ENCODE measurements around the gene PIGC. TPM values are rescaled to one million over a fixed set of nuclear protein-coding genes. Genes with fewer than 3 reads are reported as not detected.

PIGC gene
- total RNA-seq, 4 donors from 2014 or later: 23.3 to 26.3 (median 25.8) TPM

DNA sequence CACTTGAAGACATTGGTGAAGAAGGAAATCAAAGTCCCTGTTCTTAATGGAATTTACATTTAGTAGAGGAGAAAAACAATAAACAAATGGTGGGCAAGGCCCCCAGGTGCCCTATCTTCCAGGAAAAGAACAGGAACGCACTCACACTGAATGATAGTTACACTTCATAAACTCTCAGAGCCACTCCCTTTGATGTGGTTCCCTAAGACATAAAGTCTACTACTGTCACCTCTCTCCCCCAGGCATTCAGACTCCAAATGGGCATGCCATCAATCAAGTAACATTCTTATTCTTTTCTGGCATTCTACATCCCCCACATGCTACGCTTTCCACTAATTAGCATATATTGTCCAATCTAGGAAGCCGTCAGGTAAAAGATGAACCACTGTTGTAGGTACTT, 36.6 kb upstream of the PIGC start:
- no peak for TF ChIP-seq POLR2A (IDR thresholded peaks at IDR 0.05)
- no peak for TF ChIP-seq EP300 (IDR thresholded peaks at IDR 0.05)
- no peak for TF ChIP-seq POLR2AphosphoS5 (IDR thresholded peaks at IDR 0.05)
- TF ChIP-seq, protein P1, sequence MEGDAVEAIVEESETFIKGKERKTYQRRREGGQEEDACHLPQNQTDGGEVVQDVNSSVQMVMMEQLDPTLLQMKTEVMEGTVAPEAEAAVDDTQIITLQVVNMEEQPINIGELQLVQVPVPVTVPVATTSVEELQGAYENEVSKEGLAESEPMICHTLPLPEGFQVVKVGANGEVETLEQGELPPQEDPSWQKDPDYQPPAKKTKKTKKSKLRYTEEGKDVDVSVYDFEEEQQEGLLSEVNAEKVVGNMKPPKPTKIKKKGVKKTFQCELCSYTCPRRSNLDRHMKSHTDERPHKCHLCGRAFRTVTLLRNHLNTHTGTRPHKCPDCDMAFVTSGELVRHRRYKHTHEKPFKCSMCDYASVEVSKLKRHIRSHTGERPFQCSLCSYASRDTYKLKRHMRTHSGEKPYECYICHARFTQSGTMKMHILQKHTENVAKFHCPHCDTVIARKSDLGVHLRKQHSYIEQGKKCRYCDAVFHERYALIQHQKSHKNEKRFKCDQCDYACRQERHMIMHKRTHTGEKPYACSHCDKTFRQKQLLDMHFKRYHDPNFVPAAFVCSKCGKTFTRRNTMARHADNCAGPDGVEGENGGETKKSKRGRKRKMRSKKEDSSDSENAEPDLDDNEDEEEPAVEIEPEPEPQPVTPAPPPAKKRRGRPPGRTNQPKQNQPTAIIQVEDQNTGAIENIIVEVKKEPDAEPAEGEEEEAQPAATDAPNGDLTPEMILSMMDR (IDR thresholded peaks at IDR 0.05): no peak
- no peak overlapping the region for H3K27ac ChIP-seq
- no peaks in the 10 kb centered on the region for H3K27me3 ChIP-seq
- H3K9me3 ChIP-seq: no peaks in the 10 kb centered on the region
- 80 to 94% methylated on average over 2 to 3 of the region's 3 CpGs for WGBS, 2 donors (ENCODE audit: low coverage in 1 of 2)
- no peak overlapping the region for H3K4me3 ChIP-seq
- H3K36me3 ChIP-seq: no peaks in the 10 kb centered on the region
- ATAC-seq: no peak
- peaks cover 0 to 10% (median 0%) of the 10 kb centered on the region in 3 donors for H3K4me1 ChIP-seq

DNA sequence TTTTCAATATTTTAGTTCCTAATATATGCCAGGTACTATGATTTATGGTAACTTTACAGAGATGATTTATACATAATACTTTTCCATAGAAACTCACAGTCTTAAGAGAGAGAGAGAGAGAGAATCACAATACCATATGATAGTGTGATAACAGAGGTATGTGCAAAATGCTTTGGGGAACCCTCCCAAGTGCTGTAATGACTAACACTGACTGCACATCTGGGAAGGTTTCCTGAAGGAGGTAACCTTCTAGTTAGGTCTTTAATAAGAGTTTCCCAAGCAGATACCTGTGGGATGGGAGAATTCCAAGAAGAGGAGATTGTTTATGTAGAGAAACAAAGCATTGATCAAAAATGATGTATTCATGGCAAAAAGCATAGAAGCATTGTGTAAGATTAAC, 34.6 kb upstream of the PIGC start:
- no peak for ATAC-seq
- H3K9me3 ChIP-seq: no peaks in the 10 kb centered on the region
- H3K4me1 ChIP-seq: peaks cover 0 to 18% (median 0%) of the 10 kb centered on the region in 3 donors
- TF ChIP-seq, protein P1 (IDR thresholded peaks at IDR 0.05): no peak
- TF ChIP-seq POLR2AphosphoS5 (IDR thresholded peaks at IDR 0.05) (no peak), EP300 (IDR thresholded peaks at IDR 0.05) (no peak), POLR2A (IDR thresholded peaks at IDR 0.05) (no peak)
- no peaks in the 10 kb centered on the region for H3K36me3 ChIP-seq
- H3K27me3 ChIP-seq: no peaks in the 10 kb centered on the region
- no peak overlapping the region for H3K27ac ChIP-seq
- H3K4me3 ChIP-seq: no peak overlapping the region

DNA sequence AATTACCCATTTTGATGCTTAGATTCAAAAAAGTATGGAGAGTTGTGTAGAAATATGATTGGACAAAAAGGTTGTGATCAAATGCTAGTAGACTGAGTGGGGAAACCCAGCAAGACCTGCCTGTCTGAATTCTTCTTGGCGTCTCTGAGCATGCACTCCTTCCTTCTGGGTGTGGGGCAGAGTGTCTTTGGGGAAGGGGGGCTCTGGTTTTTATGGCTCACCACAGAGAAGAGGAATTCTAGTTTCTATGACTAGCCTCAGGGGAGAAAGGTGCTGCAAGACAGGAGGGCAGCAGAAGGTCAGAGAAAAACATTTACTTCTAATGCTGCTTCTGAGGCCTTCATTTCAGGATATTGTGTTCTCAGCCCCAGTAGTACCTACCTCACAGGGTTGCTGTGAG, 33.9 kb upstream of the PIGC start:
- no peak for ATAC-seq
- TF ChIP-seq EP300 (IDR thresholded peaks at IDR 0.05): no peak
- 71 to 75% methylated on average over 1 of the region's 1 CpG for WGBS, 2 donors (ENCODE audit: low coverage in 1 of 2)

DNA sequence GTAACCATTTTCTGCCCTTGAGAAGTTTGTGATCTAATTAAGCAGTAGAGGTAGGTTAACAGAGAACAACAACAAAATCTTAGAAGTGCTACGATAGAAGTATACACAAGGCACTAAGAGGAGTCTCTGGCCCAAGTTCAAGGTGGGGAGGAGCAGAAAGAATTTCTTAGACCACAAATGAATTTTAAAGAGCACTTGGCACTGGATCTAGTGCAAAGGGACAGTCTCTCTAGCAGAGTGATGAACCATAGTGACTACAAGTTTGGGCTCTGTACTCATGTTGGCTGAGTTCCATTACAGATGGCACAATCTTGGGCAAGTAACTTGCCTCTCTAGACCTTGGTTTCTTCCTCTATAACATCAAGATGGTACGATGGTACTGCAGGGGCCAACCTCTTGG, 33.3 kb upstream of the PIGC start:
- H3K9me3 ChIP-seq: no peaks in the 10 kb centered on the region
- TF ChIP-seq POLR2AphosphoS5 (IDR thresholded peaks at IDR 0.05) (no peak), POLR2A (IDR thresholded peaks at IDR 0.05) (no peak), EP300 (IDR thresholded peaks at IDR 0.05) (no peak)
- TF ChIP-seq, protein P1 (IDR thresholded peaks at IDR 0.05): no peak
- ATAC-seq: no peak
- H3K4me1 ChIP-seq: peaks cover 0 to 20% (median 0%) of the 10 kb centered on the region in 3 donors
- no peak overlapping the region for H3K4me3 ChIP-seq
- H3K27ac ChIP-seq: no peak overlapping the region
- 70 to 83% methylated on average over 2 of the region's 2 CpGs for WGBS, 2 donors (ENCODE audit: low coverage in 1 of 2)
- H3K36me3 ChIP-seq: no peaks in the 10 kb centered on the region
- H3K27me3 ChIP-seq: no peaks in the 10 kb centered on the region

More for the DNA sequence above, 33.9 kb upstream of the PIGC start:
- peaks cover 0 to 20% (median 0%) of the 10 kb centered on the region in 3 donors for H3K4me1 ChIP-seq
- no peaks in the 10 kb centered on the region for H3K9me3 ChIP-seq
- H3K4me3 ChIP-seq: no peak overlapping the region
- H3K27ac ChIP-seq: no peak overlapping the region
- no peaks in the 10 kb centered on the region for H3K36me3 ChIP-seq
- H3K27me3 ChIP-seq: no peaks in the 10 kb centered on the region

DNA sequence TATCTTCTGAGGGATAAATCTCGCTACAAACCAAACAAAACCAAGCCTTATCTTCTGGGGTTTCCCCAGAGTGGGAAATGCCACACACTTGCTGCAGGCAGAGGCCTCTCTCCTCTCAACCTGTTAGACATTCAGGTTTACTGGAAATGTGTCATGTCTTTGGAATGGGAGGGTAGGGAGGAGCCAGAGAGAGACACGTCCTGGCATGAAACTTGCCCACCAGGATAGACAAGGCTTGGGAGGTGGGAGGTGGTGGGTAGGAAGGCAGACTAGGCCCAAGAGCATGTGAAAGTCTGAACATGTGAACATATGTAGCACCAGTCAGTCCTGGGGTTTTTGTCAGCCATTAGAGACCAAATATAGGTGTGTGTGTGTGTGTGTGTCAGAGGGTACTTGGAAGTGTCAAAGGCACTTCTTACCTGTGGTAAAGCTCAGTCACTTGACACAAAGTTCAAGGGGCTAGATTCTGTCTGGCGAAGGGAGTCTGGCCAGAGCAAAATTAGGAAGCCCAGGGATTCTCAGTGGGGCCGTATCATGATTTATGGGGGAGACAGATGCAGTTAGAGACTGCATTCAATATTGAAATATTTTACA, 32.4 kb upstream of the PIGC start:
- H3K27ac ChIP-seq: no peak overlapping the region
- no peak for TF ChIP-seq POLR2AphosphoS5 (IDR thresholded peaks at IDR 0.05)
- no peak for TF ChIP-seq POLR2A (IDR thresholded peaks at IDR 0.05)
- TF ChIP-seq, protein P1 (IDR thresholded peaks at IDR 0.05): no peak
- TF ChIP-seq EP300 (IDR thresholded peaks at IDR 0.05): no peak
- H3K4me1 ChIP-seq: peaks cover 0 to 20% (median 0%) of the 10 kb centered on the region in 3 donors
- no peaks in the 10 kb centered on the region for H3K36me3 ChIP-seq
- 67 to 93% methylated on average over 3 of the region's 4 CpGs for WGBS, 2 donors (ENCODE audit: low coverage in 1 of 2)
- H3K4me3 ChIP-seq: no peak overlapping the region
- no peak for ATAC-seq
- H3K9me3 ChIP-seq: no peaks in the 10 kb centered on the region
- no peaks in the 10 kb centered on the region for H3K27me3 ChIP-seq

All from gastroesophageal sphincter (tissue), 4 donors.